NCI-H2081 treated with DMSO at 0.1 percent for 48 hours (cell line): ENCODE measurements around the gene DESI1.
"Not testable (repeated sequence)": the region's sequence is repeated elsewhere in the genome, so short reads cannot be mapped to it uniquely, and the experiment has no call there.

Experiments
- DNase-seq: peaks from one replicate; lab custom pipeline; 2025; lab: John Stamatoyannopoulos, UW

Gene DESI1

GRCh38 chr22:41585898-41586297, 34.9 kb downstream of the DESI1 start:
- no peak for DNase-seq

GRCh38 chr22:41584881-41585280, 36.0 kb downstream of the DESI1 start:
- DNase-seq: no peak

GRCh38 chr22:41582694-41583093, 38.1 kb downstream of the DESI1 start:
- DNase-seq: no peak

GRCh38 chr22:41579997-41580355, 40.9 kb downstream of the DESI1 start:
- DNase-seq: no peak

GRCh38 chr22:41579297-41579996, 41.4 kb downstream of the DESI1 start:
- DNase-seq: no peak

- no peak for DNase-seq
Observed at GRCh38 chr22:41578818-41579217, 42.0 kb downstream of the DESI1 start.

- DNase-seq: no peak
Observed at GRCh38 chr22:41578114-41578513, 42.7 kb downstream of the DESI1 start.

GRCh38 chr22:41576877-41577276, 44.0 kb downstream of the DESI1 start:
- DNase-seq: no peak

- no peak for DNase-seq
Observed at GRCh38 chr22:41575533-41575932, 45.3 kb downstream of the DESI1 start.

GRCh38 chr22:41574847-41575381, 45.9 kb downstream of the DESI1 start:
- DNase-seq: no peak

- DNase-seq: no peak
Observed at GRCh38 chr22:41573677-41574076, 47.2 kb downstream of the DESI1 start.

GRCh38 chr22:41572305-41572704, 48.5 kb downstream of the DESI1 start:
- not testable (repeated sequence) for DNase-seq

- no peak for DNase-seq
Observed at GRCh38 chr22:41571786-41572185, 49.1 kb downstream of the DESI1 start.

- no peak for DNase-seq
Observed at GRCh38 chr22:41570221-41570620, 50.6 kb downstream of the DESI1 start.

- no peak for DNase-seq
Observed at GRCh38 chr22:41568811-41569210, 52.0 kb downstream of the DESI1 start.

- DNase-seq: no peak
Observed at GRCh38 chr22:41567512-41567768, 53.4 kb downstream of the DESI1 start.

GRCh38 chr22:41565403-41566054, 55.3 kb downstream of the DESI1 start:
- no peak for DNase-seq

- no peak for DNase-seq
Observed at GRCh38 chr22:41564563-41564962, 56.3 kb downstream of the DESI1 start.

- no peak for DNase-seq
Observed at GRCh38 chr22:41563051-41563711, 57.7 kb downstream of the DESI1 start.

- DNase-seq: no peak
Observed at GRCh38 chr22:41562461-41562860, 58.4 kb downstream of the DESI1 start.

GRCh38 chr22:41561788-41562187, 59.1 kb downstream of the DESI1 start:
- DNase-seq: no peak

GRCh38 chr22:41561335-41561734, 59.5 kb downstream of the DESI1 start:
- DNase-seq: no peak

- DNase-seq: no peak
Observed at GRCh38 chr22:41560095-41560471, 60.8 kb downstream of the DESI1 start.
